D721Med (cell line): ENCODE data around the gene MYBPC3.

Experiments used
- DNase-seq: peaks from one replicate; pipeline ENCODE4 v3.0.0; 2011; ENCODE audit warnings: low spot score; ENCODE audit not compliant: insufficient read length
- FAIRE-seq: peaks from 2 replicates; lab custom pipeline; 2011; peaks lifted over from hg19 to GRCh38; lab: Jason Lieb, UNC
- TF ChIP-seq, protein P1 (sequence below): IDR thresholded peaks from 2 replicates; pipeline ENCODE4 v1.5.1; 2012; ENCODE audit warnings: mild to moderate bottlenecking, control low read depth; ENCODE audit not compliant: insufficient read depth; ENCODE audit errors: missing control alignments

The MYBPC3 gene

DNA sequence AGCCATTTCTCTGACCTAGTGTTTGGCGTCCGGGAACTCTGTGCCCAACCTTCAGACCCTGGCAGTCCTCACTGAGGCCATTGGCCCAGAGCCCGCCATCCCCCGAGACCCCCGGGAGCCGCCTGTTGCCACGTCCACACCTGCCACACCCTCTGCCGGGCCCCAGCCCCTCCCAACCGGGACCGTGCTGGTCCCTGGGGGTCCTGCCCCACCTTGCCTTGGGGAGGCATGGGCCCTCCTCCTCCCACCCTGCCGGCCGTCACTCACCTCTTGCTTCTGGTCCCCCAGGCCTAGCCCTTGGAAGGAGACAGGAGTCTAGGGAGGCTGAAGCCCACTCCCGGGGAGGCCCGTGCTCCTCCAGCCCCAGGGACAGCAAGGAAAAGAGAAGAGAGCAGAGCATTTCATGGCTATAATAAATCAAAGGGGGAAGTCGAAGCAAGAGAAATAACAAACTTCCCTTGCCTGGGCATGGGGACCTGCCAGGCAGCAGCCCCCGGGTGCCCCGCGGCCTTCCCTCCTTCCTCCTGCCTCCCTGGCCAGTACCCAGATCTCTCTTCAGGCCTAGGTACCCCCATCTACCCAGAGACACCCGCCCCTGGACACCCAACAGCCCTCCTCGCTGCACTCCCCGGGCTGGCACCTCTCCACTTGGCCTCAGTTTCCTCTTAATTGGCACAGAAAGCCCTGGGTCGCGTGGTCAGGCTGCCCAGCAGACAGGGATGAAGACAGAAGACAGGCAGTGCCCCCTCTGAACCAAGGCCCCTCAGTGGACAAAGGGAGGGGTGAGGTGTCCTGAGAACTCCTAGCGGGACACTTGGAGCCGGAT lies 42.9 kb upstream of the MYBPC3 start:
- TF ChIP-seq, protein P1, sequence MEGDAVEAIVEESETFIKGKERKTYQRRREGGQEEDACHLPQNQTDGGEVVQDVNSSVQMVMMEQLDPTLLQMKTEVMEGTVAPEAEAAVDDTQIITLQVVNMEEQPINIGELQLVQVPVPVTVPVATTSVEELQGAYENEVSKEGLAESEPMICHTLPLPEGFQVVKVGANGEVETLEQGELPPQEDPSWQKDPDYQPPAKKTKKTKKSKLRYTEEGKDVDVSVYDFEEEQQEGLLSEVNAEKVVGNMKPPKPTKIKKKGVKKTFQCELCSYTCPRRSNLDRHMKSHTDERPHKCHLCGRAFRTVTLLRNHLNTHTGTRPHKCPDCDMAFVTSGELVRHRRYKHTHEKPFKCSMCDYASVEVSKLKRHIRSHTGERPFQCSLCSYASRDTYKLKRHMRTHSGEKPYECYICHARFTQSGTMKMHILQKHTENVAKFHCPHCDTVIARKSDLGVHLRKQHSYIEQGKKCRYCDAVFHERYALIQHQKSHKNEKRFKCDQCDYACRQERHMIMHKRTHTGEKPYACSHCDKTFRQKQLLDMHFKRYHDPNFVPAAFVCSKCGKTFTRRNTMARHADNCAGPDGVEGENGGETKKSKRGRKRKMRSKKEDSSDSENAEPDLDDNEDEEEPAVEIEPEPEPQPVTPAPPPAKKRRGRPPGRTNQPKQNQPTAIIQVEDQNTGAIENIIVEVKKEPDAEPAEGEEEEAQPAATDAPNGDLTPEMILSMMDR, result no peak
- DNase-seq (no peak), FAIRE-seq (no peak)

DNA sequence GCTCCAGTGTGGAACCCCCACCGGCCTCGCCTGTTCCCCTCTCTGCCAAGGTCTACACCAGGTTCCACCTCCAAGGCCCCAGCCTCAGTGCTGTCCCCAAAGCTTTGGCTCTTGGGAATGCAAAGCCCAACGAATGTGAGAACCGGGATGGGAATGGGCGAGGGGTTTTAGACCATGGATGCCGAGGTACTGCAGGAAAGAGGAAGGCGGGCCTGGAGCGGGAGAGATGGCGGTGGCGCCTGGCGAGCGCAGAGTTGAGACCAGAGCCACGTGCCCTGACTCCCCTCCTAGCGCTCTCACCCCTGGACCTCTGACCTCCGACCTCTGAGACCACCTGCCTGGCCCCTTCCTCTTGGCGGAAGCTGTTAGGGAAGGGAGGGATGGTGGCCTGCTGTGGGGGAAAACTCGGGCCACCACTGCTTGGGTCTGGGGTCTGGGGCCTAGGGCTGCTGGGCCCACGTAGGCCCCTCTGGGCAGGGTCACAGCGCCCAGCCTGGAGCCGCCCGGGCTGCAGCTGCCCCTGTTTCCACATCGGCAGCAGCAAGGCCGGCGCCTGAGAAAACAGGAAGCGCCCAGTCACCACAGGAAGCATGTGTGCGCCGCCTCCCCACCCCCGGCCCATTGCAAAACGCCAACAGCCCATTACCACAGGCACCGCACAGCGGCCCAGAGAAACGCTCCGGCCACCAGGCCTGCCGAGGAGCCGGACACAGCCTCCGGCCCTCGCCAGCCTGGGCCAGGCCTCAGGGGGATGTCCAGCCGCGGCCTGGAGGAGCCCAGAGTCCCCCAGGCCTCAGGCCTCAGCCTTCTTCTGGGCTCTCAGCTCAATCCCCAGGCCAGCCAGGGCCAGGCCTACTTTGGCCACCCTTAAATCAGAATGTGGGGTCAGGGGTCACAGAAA lies 42.1 kb upstream of the MYBPC3 start:
- TF ChIP-seq, protein P1, result no peak
- FAIRE-seq (no peak), DNase-seq (no peak)

DNA sequence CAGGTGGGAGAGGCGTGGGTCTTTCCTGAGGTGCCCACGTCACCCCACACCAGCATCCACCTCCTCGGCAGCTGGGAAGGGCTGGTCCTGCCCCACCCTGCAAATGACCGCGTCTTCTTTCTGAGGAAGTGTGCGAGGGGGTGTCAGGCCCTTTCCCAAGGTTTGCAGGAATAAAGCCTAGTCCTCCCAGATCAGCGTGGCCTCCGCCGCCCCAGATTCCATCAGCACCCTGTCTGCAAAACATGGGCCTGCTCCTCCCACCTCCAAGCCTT lies 41.5 kb upstream of the MYBPC3 start:
- no peak for DNase-seq
- TF ChIP-seq, protein P1, result no peak
- FAIRE-seq, result no peak

DNA sequence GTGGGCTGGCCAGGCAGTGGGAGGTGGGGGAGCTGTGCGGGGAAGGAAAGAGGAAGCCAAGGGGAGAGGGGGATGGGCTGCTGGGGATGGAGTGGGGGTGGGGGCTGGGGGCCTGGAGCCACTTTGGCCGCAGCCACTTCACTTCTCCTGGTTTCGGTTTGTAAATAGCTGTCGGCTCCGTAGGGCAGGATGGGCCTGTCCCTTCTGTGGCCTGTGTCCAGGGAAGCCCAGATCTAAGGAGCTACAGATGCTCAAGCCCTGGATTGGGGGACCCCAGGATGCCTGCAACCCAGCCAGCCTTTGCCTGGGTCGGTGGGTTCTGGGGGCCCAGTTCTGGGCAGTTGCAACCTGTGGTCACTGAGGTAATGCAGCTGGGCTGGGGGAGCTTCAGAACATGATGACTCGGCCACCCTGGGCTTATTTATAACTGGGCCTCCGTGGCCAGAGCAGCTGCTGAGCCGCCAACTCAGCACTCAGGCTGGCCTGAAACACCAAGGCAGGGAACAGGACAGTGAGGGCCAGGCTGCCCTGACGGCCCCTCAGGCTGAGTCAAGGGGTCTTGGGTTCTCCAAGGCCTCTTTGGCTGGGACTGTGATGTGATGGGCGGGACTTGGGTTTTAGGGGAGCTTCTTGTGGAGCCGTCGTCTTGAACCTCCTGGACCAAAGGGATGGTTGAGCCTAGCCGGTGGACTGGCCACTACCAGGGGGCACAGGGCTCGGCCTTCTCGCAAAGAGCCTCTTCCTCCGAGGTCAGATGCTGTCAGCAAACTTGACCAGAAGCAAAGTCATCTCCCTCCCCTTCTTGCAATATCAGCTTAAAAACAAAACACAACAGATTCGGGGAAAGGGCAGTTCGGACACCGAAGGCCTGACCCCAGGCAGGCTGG lies 40.9 kb upstream of the MYBPC3 start:
- FAIRE-seq (no peak), DNase-seq (no peak)
- TF ChIP-seq, protein P1, result no peak

DNA sequence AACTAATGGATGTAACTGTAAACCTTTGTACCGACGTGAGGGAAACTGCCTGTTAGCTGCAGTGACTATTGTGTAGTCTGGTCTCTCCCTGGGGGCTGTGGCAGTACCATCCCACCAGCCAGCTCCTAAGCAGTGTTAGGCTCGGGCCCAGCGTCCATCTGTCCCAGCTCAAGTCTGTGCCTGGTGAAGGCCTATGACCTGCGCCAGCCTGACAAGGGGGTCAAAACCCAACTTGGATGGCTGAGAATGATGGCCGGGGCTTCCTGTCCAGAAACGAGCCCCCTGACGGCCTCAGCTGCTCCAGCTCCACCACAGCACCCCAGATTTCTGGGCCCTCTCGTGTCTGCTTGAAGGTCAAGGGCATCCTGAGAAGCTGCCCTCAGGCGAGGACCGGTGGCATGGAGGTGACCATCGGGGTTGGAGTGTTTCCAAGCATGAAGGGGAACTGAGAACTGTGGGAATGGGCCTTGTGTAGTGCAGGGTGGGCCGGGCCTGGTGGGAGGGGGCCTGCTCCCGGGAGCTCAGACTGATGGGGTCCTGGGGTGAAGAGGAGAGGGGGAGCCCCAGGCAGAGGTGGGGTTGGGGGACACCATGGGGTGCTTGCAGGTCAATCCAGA lies 40.2 kb upstream of the MYBPC3 start:
- no peak for FAIRE-seq
- DNase-seq, result no peak
- TF ChIP-seq, protein P1, result no peak

DNA sequence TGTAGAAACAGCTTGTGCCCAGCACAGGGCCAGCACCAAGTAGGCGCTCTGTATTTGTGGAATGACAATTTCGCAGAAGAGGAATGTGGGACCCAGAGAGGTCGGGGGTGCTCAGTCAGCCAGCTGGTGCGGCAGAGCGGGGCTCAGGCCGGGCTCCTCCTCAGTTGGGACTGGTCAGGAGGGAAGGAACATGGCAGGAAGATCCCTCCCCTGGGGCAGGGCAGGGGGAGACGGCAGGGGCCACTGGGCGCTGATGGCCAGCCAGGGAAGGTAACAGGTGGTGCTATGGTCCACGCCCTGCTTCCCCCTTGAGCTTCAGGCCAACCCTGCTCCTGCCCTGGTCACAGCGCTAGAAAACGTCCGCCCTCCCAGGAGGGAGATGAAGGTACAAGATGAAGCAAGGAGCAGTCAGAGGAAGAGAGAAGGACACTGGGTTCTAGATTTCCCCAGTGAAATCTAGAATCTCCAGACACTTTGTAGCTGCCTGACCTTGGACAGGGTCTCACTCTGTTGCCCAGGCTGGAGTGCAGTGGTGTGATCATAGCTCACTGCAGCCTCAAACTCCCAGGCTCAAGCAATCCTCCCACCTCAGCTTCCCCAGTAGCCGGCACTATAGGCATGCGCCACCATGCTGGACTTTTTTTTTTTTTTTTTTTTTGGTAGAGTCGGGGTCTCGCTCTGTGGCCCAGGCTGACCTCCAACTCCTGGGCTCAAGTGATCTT lies 39.4 kb upstream of the MYBPC3 start:
- DNase-seq (no peak), FAIRE-seq (no peak)
- TF ChIP-seq, protein P1, result no peak
